Activated gamma-delta T cell (primary cell): Measurements from ENCODE around the gene BAZ1B.
"Not testable (repeated sequence)": the region's sequence is repeated elsewhere in the genome, so short reads cannot be mapped to it uniquely, and the experiment has no call there.

Source experiments
- DNase-seq: peaks from one replicate; lab custom pipeline; 2025; lab: John Stamatoyannopoulos, UW

BAZ1B gene

GRCh38 chr7:73426016-73426415, 96.1 kb downstream of the BAZ1B start:
- DNase-seq: no peak

DNA sequence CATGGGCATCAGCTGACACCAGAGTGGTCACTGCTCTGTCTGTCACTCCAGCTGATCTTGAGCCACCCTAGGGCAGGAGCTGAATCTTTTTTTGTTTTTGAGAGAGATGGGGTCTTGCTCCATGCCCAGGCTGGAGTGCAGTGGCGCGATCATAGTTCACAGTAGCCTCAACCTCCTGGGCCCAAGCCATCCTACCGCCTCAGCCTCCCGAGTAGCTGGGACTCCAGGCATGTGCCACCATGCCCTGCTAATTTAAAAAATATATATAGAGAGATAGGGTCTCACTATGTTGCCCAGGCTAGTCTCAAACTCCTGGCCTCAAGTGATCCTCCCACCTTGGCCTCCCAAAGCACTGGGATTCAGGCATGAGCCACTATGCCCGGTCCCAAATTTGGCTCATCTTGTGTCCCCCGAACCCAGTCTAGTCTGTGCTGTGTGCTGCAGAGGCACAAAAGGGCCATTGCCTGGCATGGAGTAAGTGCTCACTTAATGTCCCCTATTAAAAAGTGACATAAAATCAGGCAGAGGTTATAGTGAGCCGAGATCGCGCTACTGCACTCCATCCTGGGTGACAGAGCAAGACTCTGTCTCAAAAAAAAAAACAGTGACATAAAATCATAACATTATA, 96.6 kb downstream of the BAZ1B start:
- no peak for DNase-seq

DNA sequence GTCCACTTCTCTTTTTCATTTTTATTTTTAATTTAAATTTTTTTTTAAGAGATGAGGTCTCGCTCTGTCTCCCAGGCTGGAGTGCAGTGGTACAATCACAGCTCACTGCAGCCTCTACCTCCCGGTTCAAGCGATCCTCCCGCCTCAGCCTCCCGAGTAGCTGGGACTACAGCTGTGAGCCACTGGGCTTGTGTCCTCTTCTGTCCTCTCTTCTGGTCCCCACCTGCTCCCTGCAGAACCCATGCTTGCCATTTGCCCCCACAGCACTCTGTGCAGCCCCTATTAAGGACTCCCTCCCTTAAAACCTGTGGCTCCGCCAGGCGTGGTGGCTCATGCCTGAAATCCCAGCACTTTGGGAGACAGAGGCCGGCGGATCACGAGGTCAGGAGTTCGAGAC, 97.6 kb downstream of the BAZ1B start:
- no peak for DNase-seq

DNA sequence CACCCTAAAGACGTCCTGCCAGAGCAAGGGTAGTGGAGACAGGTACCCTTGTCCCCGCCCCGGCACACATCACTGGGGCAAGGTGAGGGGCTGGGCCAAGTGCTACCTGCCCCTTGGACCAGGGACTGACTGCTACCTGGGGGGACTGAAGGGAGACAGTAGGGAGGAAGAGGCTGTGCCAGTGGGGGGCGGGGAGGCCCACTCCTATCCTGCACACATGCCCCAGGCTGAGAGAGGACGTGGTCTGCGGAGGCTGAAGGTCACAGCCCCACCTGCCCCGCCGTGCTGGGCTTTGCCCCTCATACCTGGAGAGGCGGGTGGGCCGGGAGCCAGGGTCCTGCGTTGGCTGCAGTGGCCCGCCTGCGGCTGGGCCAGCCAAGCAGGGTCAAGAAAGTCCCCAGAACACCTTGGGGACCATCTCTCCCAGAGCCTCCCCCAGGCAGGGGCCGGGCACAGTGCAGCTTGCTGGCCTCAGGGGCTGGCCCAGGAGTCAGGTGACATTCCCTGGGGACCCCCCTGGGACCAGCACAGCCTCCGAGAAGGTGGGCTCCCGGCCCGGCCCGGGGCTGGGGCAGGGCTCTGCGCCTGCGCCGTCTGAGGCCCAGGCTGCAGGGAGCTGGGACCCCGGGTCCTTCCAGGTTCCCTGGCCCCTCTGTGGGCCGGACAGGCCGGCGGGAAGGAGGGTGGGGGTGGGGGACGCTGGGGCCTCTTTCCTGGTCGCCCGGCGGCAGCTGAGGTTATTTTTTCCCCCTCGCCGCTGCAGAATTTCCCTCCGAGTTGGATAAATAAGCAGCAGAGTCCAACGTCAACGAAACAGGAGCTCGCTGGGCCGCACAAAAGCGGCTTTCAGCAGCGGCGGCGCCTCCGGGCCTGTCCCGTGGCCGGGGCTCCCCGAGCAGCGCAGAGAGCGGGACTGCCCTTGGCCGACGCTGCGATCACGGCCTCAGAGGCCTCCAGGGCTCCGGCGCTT, 98.3 kb downstream of the BAZ1B start:
- no peak for DNase-seq

DNA sequence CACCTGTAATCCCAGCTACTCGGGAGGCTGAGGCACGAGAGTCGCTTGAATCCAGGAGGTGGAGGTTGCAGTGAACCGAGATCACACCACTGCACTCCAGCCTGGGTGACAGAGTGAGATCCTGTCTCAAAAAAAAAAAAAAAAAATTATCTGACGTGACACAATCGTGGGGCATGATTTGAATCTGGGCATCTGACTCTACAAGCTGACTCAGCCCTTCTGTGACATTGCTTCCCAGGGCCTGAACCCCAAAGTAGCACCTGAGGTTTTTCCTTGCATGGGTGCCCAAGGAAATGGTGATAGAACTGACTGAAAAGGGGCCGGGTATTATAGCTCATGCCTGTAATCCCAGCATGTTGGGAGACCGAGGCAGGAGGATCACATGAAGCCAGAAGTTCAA, 101.5 kb downstream of the BAZ1B start:
- DNase-seq: not testable (repeated sequence)

GRCh38 chr7:73420016-73420415, 102.1 kb downstream of the BAZ1B start:
- DNase-seq: not testable (repeated sequence)

DNA sequence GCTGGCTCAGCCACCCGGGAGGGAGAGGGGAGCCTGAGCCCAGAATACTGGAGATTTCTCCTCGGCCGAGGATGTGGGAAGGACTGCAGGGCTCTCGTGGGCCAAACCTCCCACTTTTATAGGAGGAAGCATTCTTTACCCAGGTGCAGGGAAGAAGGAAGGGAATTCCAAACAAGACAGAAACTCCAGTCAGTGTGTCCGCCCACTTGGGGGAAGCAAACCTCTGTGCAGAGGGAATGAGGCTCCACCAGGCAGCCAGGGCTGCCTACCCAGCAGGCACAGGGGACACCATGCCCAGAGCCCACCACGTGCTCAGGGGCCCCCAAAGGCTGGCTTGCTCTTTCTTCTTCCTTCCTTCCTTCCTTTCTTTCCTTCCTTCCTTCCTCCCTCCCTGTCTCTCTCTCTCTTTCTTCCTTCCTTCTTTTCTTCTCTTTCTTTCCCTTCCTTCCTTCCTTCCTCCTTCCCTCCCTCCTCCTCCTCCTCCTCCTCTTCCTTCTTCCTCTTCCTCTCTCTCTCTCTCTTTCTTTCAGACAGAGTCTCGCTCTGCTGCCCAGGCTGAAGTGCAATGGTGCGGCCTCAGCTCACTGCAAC, 103.9 kb downstream of the BAZ1B start:
- DNase-seq: no peak

GRCh38 chr7:73410541-73411131, 111.5 kb downstream of the BAZ1B start:
- DNase-seq: not testable (repeated sequence)

GRCh38 chr7:73404860-73405259, 117.2 kb downstream of the BAZ1B start:
- not testable (repeated sequence) for DNase-seq

GRCh38 chr7:73399185-73400050, 122.7 kb downstream of the BAZ1B start:
- DNase-seq: peak; percentile 39

- no peak for DNase-seq
Observed at GRCh38 chr7:73397521-73398281, 124.4 kb downstream of the BAZ1B start.

- DNase-seq: no peak
Observed at GRCh38 chr7:73395538-73396503, 126.3 kb downstream of the BAZ1B start.

DNA sequence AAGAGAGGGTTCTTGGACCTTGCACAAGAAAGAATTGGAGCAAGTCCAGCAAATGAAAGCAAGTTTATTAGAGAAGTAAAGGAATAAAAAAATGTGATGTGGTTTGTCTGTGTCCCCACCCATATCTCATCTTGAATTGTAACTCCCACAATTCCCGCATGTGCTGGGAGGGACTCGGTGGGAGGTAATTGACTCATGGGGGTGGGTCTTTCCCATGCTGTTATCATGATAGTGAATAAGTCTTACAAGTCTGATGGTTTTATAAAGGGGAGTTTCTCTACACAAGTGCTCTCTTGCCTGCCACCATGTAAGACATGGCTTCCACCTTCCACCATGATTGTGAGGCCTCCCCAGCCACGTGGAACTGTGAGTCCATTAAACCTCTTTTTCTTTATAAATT, 127.7 kb downstream of the BAZ1B start:
- DNase-seq: no peak

GRCh38 chr7:73391396-73391795, 130.7 kb downstream of the BAZ1B start:
- no peak for DNase-seq
